HG02840 (cell line): ENCODE results near the gene TCL1A.
A peak's percentile ranks its signal among the peaks of the same experiment; 100 is the strongest.

Experiments used
- ATAC-seq: cut with Tn5 transposase; IDR thresholded peaks from one replicate; pipeline ENCODE4 v1.9.1; 2021; ENCODE audit warnings: mild to moderate bottlenecking, moderate library complexity, moderate number of reproducible peaks; ENCODE audit not compliant: unreplicated experiment, low FRiP score

TCL1A gene

DNA sequence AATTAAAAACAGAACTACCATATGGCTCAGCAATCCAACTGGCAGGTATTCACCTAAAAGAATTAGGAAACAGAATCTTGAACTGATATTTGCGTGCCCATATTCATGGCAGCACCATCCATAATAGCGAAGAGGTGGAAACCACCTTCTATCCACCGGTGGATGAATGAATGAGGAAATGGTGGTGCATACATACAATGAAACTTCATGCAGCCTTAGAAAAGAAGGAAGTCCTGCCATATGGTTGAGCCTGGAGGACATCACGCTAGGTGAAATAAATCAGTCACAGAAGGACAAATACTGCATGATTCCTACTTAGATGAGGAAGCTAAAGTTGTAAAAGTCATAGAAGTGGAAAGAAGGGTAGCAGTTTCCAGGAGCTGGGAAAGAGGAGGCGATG is 6.6 kb downstream of the TCL1A start:
- ATAC-seq = no peak

DNA sequence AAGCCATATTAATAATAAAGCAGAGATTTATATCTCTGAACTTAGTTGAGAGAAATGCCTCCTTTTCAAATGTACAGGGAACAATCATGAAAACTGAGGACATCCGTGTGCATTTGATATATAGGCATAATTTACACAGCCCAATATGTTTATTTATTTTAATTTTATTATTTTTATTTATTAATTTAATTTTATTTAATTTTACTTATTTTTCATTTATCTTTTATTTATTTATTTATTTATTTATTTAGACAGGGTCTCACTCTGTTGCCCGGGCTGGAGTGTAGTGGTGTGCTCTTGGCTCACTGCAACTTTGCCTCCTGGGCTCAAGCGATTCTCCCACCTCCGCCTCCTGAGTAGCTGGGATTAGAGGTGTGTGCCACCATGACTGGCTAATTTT is 8.4 kb downstream of the TCL1A start:
- no peak for ATAC-seq

DNA sequence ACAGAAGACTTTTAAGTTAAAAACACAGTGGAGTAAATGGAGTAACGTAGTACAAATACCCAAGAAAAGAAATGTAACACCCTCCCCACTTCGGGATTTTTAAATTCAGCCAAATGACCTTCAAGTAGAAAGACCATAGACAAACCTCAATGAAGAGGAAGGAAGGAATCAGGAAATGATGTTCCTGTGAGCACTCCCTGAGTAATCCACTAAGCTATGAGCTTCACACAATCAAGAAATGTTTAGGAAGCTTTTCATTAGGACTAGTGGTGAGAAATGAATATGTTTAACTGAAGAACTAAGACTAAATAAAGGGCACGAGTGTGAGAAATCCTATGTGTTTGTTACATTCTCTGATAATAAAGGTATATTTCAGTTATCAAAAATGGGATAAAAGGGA is 10.1 kb downstream of the TCL1A start:
- no peak for ATAC-seq

DNA sequence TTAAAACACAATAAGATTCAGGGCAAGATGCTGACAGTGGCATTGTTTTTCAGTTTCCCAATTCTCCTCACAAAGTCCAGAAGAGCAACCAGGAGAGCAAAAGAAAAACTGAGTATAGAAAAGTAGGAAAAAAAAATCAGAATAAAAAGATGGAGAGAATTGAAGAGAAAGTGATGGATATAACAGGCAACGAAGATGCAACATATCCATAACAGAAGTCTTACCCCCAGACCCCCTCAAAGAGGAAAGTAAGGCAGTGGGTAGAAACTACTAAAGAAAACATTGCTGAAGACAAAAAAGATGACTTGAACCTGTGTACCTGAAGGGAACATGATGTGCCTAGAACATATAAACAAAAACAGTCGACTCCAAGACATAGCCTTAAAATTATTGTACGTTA is 10.6 kb downstream of the TCL1A start:
- ATAC-seq = no peak

DNA sequence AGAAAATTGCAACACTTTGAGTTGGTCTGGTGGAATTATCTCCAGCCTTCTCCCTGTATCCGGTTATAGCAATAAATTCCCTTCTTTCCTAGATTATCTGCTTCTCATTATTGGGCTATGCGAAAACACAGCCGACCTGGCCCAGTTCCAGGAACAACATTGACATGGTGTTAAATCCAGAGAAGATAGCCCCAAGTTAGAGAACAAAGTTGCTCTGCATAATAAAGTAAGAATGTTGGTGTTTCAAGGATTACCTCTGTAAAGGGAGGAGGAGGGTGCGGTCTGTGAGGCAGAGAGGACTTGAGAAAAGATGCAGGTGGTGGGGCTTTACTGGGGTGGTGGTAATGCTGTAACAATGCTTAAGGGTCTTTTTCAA is 12.1 kb downstream of the TCL1A start:
- no peak for ATAC-seq

DNA sequence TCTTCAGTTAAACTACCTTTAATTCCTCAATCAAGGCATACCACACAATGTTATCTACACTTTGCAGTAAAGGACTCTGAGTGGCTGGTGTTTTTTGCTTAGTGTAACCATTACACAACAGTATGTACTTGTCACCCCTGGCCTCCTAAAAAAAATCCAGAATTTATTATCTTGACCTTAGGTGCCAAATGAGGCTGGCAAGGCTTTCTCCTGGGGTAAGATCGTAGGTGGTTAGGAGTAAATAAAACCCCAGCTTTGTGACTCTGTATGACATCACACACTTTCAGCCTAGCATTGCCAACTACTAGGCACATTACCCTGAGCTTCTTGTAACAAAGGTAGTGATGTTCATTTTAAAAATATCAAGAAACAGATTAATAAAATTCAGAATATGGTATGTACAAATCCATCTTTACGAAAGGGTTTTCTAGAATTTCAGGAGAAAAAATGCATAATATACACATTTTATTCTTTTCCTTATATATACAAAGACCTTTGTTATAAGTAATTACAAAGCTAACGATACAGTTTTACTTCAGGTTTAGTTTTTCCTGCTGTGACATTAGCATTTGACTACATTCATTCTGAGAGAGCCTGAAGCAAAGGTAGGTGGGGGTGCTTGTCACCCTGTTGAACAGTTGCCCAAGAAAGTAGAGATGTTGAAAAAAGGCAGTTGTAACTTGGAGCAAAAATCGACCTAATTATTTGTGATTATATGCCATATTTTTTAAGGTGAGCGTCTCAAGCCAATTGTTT is 13.5 kb downstream of the TCL1A start:
- no peak for ATAC-seq

DNA sequence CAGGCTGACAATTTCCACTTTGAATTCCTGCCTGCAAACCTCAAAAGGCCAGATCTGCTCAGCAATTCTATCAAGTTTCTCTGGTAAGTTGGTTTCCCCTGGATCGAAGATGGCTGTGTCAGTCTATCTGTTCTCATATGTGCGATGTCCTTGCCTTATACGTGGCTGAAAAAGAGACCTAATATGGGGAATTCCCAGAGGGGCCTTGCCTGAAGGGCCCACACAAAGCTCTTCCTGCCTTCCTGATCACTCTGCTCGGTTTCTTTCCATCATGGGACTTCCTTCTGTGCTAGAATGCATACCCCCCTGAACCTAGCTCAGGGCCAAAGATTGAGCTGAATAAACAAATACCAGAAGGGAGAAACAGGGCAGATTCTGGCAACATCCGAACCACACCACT is 14.5 kb downstream of the TCL1A start:
- ATAC-seq = no peak

DNA sequence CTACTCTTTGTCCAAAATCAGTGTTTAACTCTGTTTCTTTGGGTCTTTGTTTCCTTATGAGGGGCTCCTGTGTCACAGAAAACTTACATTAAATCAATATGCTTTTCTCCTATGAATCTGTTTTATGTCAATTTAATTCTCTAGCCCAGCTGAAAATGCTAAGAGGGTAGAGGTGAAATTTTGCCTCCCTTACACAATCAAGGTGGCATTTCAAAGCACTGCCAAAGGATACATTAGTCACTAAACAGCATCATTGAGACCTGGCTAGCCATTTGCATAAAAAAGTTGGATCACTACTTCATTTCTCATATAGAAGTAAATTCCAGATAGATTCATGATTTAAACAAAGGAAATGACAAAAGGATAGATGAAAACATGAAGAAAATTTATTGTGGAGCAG is 15.6 kb downstream of the TCL1A start:
- ATAC-seq = no peak

DNA sequence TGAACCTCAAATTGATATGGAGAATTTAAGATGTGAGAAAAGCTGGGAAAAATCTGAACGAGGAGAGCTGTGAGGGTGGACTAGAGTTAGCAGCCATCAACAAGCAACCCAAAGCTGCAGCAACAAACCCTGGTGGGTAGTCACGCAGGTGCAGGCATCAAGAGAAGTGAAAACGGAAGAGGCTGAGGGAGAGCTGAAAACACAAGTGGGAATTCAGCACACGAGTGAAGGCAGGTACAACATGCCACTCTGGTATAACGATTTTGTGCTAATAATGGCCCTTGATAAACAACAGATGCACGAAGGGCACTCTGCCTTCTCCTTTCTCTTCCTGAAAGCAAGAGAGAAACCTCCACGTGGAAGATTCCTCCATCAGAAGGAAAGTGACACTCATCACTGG is 16.2 kb downstream of the TCL1A start:
- ATAC-seq = peak; percentile 47

DNA sequence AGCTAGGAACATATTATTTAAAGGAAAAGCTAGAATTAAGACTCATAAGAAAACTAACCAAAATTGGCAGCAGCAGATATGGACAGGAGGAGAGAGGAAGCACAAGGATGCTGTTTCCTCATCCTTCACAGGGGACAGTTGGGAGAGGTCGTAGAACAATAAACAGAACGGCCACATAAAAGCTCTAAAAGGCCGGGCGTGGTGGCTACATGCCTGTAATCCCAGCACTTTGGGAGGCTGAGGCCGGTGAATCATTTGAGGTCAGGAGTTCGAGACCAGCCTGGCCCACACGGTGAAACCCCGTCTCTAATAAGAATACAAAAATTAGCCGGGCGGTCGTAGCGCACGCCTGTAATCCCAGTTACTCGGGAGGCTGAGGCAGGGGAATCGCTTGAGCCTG is 17.2 kb downstream of the TCL1A start:
- ATAC-seq = no peak

DNA sequence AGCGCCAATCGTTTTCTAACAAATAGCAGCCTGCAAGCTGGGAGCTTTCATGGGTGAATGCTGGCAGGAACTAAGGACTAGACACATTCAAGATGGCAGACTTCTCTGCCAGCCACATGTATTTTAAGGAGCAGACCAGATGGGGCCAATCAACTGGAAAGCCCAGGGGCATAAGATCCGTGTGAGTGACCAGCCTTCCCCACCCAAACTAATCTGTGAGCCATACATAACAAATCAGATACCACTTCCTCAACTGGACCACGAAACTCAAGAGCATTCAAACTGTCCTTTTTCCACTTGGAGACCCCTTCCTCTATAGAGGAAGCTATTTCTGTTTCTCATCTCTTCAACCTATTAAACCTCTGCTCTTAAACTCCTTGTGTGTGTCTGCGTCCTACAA is 18.0 kb downstream of the TCL1A start:
- no peak for ATAC-seq

DNA sequence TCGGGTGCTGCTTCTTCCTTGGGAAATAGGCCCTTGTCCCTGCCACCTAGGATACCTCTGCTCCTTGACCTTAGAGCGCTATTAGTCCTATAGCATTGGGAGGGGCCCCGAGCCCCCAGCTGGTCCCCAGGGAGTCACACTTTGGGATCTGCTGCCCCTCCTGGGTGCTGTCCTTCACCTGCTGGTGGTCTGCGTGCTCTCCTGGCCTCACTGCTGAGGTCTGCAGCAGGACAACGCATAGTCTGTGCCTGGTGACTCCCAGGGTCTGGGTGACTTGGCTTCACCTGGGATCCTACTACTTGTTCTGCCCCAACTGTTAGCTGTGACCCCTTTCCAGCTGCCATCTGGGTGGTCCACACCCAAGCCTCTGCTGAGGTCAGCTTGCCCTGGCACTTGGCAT is 18.9 kb downstream of the TCL1A start:
- no peak for ATAC-seq

DNA sequence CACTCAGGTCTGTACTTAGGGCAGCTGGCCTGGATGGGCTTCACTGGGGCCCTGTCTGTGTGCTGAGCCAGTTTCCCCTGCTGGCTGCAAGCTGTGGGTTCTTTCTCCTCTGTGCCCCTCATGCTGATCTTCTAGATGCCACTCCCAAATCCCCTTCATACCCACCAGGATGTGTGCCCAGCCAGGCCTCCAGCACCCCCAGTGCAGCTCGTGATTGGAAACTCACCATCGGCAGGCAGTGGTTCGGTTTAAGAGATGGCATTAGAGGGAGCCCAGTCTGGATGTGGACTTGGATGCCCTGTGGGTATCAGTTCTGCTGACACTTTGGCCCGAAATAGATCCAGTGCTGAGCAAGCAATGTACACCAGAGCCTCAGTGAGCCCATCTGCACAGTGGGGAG is 21.8 kb downstream of the TCL1A start:
- no peak for ATAC-seq

DNA sequence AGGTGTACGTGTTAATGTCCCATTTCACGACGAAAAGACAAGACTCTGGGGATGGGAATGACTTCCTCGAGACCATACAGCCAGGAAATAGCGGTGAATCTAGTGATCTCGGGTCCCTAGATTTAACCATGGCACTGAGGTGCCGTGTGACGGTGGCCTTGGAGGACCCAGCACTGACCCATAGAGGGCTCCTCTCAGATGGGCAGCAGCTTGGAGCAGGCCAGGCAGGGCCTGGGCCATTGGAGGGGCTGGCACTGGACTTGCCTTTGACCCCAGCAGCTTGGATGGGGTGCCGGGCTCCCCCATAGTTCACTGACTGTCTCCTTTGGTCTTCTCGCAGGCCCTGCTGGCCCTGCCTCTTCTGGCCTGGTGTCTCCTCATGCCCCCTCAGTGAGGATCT is 22.3 kb downstream of the TCL1A start:
- no peak for ATAC-seq

DNA sequence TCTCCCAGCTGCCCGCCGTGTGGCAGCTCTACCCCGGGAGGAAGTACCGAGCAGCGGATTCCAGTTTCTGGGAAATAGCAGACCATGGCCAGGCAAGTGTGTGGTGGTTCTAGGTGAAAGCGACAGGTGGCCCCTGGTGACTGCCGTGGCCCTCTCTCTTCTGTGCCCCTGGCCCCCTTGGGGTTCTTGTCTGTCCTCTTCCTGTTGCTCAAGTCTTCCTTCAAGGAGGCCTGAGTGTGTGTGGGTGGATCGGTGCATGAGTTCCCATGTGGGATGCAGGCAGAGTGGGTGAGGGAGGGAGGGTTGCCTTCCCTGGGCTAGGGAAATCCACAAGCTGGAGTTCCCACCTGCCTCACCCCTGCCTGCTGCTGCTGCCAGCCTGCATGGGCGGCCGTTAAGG is 23.1 kb downstream of the TCL1A start:
- no peak for ATAC-seq

DNA sequence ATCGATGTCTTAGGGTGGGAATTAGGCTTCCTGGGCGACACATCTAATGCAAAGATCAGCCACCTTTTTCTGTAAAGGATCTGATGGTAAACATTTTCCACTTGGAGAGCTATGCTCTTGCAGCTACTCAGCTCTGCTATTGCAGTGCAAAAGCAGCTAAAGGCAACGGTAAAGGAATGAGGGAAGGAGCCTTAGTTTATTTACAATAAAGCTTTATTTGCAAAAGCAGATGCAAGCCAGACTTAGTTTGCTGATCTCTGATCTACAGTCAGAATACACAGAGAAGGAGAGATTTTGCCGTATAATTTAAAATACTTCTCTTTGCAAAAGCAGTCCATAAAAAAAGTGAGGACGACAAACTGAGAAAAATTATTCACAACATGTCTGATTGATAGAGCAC is 24.5 kb downstream of the TCL1A start:
- no peak for ATAC-seq

DNA sequence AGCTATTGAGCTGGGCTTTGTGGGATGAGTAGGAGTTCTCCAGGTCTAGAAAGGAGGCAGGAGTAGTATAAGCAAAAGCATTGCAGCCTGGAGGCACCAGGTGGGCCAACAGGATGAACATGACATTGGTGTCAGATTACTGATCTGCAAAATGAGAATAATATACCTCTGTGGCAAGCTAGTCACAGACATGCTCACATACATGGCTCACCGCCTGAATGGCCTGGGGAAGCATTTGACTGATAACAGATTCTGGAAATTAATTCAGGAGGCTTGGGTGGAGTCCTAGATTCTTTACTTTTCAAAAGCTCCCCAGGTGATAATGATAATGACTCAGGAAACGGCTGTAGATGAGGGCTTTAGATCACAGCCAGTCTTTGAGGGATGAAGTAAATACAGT is 27.0 kb downstream of the TCL1A start:
- no peak for ATAC-seq

DNA sequence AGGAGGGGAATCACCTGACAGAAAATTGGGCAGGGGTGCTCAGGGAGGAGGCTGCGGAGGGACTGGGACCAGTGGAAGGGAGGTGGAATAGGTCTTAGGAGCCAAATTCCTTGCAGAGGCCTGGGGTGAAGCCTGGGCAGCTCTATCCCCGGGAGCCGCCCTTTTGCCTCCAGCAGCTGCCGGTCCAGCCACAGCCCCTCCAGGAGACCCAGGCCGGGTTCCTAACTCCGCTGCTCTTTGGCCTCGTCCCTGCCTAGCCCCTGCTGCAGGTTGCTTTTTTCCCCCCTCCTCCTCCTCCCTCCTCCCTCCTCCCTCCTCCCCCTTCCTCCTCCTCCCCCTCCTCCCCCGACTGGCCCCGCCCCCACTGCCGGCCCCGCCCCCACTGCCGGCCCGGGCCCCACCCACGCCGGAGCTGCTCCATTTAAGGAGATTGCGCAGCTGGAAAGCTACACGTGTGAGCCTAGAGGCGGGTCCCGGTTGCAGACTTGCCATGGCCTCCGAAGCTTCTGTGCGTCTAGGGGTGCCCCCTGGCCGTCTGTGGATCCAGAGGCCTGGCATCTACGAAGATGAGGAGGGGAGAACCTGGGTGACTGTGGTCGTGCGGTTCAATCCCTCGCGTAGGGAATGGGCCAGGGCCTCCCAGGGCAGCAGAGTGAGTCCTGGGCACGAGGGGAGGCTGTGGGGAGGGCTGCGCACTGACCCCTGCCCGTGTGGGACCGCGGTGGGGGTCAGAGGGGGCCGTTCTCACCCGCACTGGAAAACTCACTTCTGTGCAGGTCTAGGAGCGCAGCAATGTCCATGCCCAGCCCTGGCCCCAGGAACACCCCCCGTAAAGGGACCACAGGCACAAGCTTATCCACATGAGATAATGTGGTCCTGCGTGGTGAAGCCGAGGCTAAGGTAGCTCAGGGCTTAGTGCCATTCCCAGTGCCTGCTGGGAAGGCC is 27.7 kb downstream of the TCL1A start, which contains the start of gene TCL1B:
Gene TCL1B (plus strand): TSS at position 449 of the 945 bp plus-strand sequence. CDS start 42 bp downstream, at position 491.
- ATAC-seq = no peak

DNA sequence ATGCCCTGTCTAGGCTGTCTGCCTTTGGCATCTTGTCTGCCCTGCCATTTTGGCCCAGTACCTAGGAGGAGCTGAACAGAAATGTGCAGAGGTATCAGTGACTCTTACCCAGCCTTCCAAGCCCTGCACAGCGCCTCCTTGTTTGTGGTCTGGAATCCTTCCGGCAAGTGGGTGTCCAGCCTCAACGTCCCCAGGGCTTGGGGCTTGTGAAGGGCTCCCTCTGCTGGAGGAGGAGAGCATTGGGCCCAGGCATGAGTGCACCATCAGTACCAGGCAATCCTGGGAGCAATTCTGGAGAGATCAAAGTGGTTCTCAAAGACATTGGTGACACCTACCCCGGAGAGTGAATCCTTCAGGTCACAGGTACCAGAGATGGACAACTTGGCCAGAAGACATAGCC is 30.1 kb downstream of the TCL1A start:
- no peak for ATAC-seq

DNA sequence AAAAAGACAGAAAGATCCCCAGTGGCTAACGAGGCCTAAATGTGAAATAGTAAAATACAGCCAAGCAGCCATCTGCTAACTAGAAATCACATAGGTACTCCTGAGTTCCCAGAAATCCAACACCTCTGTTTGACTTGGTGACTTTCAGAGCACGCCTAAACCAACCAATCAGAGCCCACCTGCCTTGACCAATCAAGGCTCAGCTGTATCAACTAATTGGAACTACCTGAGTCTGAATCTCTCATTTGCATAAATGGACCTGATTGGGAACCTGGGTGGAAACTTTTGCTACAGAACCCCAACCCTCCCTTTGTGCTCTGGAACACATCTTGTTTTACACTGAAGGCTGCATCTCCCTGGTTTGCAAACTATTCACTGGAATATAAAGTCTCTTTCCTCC is 32.8 kb downstream of the TCL1A start:
- no peak for ATAC-seq

DNA sequence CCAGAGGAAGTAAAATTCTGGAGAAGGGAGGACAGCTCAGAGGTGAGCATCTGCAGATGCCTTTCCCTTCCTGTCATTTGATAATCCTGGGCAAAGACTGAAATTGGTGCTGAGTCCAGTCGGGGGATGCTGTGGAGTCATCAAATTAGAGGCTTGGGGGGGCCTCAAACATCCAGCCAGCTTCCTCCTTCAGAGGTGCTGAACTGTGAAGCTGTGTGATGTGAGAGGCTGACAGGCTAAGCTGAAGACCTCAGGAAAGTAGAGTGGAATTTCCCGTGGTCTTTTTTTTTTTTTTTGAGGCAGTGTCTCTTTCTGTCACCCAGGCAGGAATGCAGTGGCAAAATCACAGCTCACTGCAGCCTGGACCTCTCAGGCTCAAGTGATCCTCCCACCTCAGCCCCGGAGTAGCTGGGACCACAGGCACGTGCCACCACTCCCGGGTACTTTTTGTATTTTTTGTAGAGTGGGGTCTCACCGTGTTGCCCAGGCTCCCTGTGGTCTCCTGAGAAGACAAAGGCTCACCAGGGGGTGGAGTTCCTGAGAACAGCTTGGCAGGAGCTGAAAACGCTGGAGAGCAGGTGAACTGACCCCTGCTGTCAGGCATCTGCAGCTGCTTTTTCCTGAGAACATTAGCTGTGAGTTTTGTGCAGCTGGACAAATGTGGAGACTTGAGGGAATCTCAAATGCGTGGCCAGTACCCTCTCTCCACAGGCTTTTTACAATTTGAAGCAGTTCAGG is 33.8 kb downstream of the TCL1A start:
- no peak for ATAC-seq
